Stimulated activated CD4-positive, alpha-beta T cell treated with anti-CD3 and anti-CD28 coated beads, Interleukin-12 subunit alpha, Interleukin-12 subunit beta, amount 100 ng/mL, for 48 hours (primary cell): ENCODE data around the gene FHOD3.
"Not testable (repeated sequence)": the region's sequence is repeated elsewhere in the genome, so short reads cannot be mapped to it uniquely, and the experiment has no call there.

Experiments
- DNase-seq, 3 donors: peaks; one replicate each; pipeline ENCODE4 v3.0.0-alpha.2; 2020; ENCODE audit warnings: low read depth in 2 of 3, low spot score in 1 of 3

Gene FHOD3

GRCh38 chr18:36762965-36763364 is 465.5 kb downstream of the FHOD3 start:
- not testable (repeated sequence) for DNase-seq

GRCh38 chr18:36766836-36767235 is 469.3 kb downstream of the FHOD3 start:
- DNase-seq = no peak

DNA sequence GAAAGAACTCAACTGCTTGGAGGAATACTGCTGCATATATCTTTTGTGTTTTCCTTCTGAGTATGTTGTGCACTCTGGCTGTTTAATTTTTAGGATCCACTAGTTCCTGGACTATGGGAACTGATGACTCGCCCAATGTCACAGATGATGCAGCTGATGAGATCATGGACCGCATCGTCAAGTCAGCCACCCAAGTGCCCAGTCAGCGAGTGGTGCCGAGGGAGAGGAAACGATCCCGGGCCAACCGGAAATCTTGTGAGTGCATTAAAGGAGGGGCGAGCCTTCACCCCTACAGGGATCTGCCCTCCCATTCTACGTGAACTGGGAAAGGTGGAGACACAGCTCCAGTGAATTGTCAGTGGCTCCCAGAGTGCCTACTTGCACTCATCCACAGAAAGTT is 471.7 kb downstream of the FHOD3 start:
- DNase-seq = no peak

- DNase-seq = peak in 1 of 3 donors; percentile 5
These were observed 472.2 kb downstream of the FHOD3 start for GRCh38 chr18:36769611-36770314.

GRCh38 chr18:36770315-36770946 is 472.9 kb downstream of the FHOD3 start:
- no peak for DNase-seq

DNA sequence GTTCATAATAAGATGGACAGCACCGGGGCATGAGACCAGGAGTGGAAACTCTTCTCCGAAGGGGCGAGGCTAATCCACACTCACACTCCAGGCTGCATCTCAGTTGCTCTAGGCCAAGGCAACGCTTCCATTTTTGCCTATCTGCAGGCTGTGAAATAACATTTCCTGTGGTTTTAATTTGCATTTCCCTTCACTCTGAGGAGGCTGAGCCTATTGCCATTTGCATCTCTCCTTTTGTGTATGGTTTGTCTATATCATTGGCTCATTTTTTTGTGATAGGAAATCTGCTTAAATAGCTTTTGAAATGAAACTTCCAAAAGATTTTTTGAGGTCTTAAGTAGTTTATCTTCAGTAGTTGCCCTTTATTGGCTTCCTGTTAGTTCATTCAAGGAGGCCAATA is 473.7 kb downstream of the FHOD3 start:
- DNase-seq = no peak

- DNase-seq = no peak
These were observed 474.8 kb downstream of the FHOD3 start for GRCh38 chr18:36772241-36772723.

- DNase-seq = no peak
These were observed 477.9 kb downstream of the FHOD3 start for GRCh38 chr18:36775396-36775795.

DNA sequence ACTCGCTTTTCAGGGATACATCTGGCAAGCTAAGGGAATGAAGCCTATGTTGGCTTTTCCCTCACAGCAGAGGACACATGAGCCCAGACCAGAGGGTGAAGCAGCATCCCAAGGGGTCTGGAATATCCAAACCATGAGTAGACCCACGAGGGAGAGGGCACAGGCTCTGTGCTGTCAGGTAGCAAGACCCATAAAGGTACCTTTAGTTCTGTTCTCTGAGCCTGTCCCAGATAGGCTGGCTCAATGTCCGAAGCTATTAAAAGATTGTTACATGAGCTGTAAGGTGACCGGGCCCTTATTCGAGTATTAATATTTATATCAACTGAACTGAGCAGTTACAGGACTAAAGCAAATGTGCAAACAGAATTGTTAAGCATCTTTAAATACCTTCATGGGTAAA is 479.1 kb downstream of the FHOD3 start:
- DNase-seq = no peak

DNA sequence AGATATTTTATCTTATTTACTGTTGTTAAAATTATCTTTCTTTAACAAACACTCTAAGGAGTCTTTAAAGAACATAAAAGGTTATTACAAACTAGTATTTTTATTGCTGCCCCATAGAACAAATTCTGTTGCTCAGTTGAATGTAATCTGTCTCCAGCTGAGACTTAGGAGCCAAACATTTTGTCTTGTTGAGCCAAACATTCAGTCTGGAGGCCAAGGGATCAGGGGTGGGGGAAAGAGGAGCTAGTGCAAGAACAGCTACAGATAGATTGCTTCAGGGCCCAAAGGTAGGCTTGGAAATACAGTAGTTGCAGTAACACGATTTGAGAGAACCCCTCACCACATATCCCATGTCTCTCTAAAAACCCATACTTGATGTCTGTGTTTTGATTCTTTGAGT is 480.1 kb downstream of the FHOD3 start:
- DNase-seq = no peak

- no peak for DNase-seq
These were observed 483.2 kb downstream of the FHOD3 start for GRCh38 chr18:36780748-36781147.

DNA sequence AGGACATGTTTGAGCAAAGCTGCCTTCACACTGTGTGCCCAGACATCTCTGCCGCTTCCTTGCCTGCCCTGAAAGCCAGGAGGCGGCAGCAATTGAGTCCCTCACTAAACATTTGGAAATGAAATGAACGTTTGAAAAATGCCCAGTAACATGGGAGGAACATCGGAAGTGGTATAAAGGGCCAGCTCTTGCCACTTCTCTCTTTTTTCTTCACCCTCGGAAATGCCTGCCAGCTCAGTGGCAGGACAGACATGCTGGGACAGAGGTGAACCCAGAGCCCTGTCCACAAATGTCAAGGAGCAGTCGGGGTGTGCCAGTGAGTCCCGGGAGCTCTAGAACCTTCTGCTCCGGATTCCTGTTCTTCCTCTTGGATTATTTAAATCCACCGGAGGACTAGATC is 485.2 kb downstream of the FHOD3 start:
- DNase-seq = no peak

DNA sequence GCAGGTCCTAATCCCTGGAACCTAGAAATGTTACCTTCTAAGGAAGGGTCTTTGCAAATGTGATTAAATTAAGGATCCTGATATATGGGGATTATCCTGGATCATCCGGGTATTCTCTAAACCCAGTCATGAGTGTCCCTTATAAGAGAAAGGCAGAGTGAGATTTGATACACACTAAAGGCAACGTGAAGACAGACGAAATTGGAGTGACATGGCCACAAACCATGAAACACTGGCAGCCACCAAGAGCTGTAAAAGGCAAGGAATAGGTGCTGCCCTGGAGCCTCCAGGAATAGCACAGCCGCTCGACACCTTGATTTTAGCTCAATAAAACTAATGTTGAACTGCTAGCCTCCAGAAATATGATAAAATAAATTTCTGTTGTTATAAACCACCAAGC is 486.3 kb downstream of the FHOD3 start:
- DNase-seq = no peak

- no peak for DNase-seq
These were observed 489.2 kb downstream of the FHOD3 start for GRCh38 chr18:36786686-36787085.

DNA sequence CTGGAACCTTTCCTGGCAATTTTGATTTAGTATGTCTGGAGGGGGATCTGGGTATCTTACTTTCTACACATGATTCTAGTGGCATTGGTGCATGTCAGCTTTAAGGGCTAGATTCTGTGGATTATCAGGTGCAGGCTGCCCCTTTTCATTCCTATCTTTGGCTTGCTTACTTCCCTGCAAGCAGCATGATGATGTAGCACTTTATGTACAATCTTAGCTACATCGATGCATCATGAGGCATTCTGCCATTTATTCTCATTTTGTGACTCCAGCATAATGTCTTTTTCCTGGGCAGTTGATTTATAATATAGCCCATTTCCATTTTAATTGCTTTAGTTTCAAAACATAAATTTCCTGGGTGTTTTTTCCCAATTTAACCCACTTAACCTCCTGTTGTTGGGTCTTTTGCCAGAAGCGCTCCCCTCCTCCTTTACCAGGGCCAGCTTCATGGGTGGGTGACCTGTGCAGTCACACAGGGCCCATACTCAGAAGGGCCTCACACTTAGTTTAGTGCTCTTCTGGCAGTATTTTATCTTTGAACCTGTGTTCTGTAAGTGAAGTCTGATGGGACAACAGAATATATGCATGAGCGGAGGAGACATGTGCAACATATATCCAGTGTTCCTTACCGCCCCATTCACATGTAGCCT is 495.2 kb downstream of the FHOD3 start:
- no peak for DNase-seq

GRCh38 chr18:36798738-36799473 is 501.4 kb downstream of the FHOD3 start:
- no peak for DNase-seq

DNA sequence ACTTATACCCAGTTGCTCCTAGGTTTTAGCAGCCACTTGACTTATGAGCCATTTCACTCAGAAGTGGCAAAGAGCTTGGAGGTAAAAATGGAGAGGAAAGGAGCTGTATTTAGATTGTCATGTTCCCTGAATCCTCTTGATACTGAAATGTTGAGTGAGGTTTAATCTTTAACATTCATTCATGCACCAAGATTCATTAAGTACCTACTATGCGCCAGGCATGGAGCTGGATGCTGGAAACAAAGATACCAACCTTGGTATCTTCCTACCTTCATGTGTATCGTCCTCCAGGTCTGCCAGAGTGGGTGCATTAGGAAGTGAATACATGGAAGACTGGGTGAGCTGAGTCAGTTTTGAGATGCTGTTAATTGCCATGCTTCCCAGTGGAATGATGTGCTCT is 507.6 kb downstream of the FHOD3 start:
- DNase-seq = no peak

DNA sequence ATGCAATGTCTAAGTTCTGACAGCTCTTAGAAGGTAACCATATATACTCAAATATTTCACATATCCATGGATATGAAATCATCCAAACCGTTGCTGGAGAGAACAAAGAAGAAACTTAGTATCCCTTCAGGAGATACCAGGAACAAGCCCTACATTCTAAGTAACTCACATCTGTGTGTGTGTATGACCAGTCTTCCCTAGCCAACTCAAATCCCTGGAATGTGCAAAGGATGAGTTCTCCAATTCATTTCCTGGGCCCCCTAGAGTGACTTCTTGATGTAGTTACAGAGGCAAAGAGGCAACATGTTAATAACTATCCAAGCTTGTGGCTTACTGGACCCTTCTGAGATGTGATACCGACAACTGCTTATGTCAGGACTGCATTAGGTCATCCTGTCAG is 511.2 kb downstream of the FHOD3 start:
- no peak for DNase-seq

DNA sequence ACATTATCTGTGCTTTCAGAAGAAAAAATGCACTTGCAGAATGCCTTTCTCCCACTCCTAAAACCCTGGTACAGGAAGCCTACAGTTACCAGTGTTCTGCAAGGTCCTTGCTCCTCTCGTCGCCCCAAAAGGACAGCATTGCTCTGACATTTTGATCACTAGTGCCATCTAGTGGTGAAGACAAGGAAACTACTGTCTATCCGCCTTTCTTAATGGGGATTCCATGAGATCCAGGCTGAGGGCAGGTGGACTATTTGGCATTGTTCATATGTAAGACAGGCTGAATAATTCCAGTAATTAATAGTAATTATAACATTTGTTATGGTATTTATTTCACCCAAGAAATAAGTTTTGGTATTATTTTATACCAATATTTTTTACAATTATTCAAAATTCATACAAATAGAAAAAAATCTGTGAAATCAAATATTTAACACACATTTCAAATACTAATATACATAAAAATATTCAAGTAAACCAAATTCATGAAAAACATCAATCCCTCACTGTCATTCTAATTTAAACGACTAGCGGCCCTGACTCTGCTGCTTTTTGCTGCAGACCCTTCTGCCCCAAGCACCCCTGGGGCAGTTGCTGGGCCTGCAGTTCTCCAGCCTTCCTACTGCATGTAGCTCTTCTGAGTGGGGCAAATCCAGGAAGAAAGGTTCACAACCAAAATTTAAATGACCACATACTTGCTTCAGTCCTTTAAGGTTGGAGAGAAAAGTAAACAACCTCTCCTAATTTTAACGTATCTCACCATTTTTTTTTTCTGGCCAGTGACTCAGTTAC is 512.3 kb downstream of the FHOD3 start:
- no peak for DNase-seq

GRCh38 chr18:36811430-36811829 is 513.9 kb downstream of the FHOD3 start:
- no peak for DNase-seq

GRCh38 chr18:36811955-36812354 is 514.4 kb downstream of the FHOD3 start:
- no peak for DNase-seq
